KMS-11 (cell line): ENCODE results near the gene SH2D2A.
A peak's percentile ranks its signal among the peaks of the same experiment; 100 is the strongest.

Experiments
- H2AFZ ChIP-seq: fragments of 200-600 bp; sonication (generic); 2 replicates; pipeline ENCODE4 v1.6.1; 2016; ENCODE audit warnings: antibody characterized with exemption, mixed run types, low read depth
- H3K27ac ChIP-seq: fragments of 200-600 bp; sonication (generic); 2 replicates; pipeline ENCODE4 v1.6.1; 2016; ENCODE audit warnings: mild to moderate bottlenecking, mixed run types
- H3K27me3 ChIP-seq: fragments of 200-600 bp; sonication (generic); 2 replicates; pipeline ENCODE4 v1.6.1; 2017; ENCODE audit warnings: mild to moderate bottlenecking, low read depth, mixed run types, moderate library complexity; ENCODE audit not compliant: insufficient read depth
- H3K36me3 ChIP-seq: fragments of 200-600 bp; sonication (generic); 2 replicates; pipeline ENCODE4 v1.6.1; 2017; ENCODE audit warnings: mild to moderate bottlenecking, mixed run types; ENCODE audit not compliant: insufficient read depth
- H3K4me1 ChIP-seq: fragments of 200-600 bp; sonication (generic); 2 replicates; pipeline ENCODE4 v1.6.1; 2016; ENCODE audit warnings: mild to moderate bottlenecking, low read depth, mixed run types; ENCODE audit not compliant: poor library complexity, severe bottlenecking
- H3K4me2 ChIP-seq: fragments of 200-600 bp; sonication (generic); 2 replicates; pipeline ENCODE4 v1.7.0; 2016; ENCODE audit warnings: mild to moderate bottlenecking, mixed run types
- H3K4me3 ChIP-seq: fragments of 200-600 bp; sonication (generic); IDR thresholded peaks from 2 replicates; pipeline ENCODE4 v1.6.1; 2017; ENCODE audit warnings: low read depth, low read length, mixed read lengths; ENCODE audit not compliant: insufficient read depth
- H3K79me2 ChIP-seq: fragments of 200-600 bp; sonication (generic); 2 replicates; pipeline ENCODE4 v1.6.1; 2016; ENCODE audit warnings: low read depth, mixed run types; ENCODE audit not compliant: insufficient read depth
- H3K9ac ChIP-seq: fragments of 200-600 bp; sonication (generic); 2 replicates; pipeline ENCODE4 v1.6.1; 2016; ENCODE audit warnings: mild to moderate bottlenecking, mixed run types
- H4K20me1 ChIP-seq: fragments of 200-600 bp; sonication (generic); 2 replicates; pipeline ENCODE4 v1.6.1; 2016; ENCODE audit warnings: mild to moderate bottlenecking, mixed run types; ENCODE audit not compliant: insufficient read depth
- TF ChIP-seq, protein P1 (sequence below): fragments of 200-600 bp; sonication (generic); conservative IDR thresholded peaks from 2 replicates; pipeline ENCODE4 v1.6.1; 2017; ENCODE audit warnings: low read depth, mild to moderate bottlenecking, antibody characterized with exemption, low read length, moderate library complexity, mixed read lengths

SH2D2A gene

DNA sequence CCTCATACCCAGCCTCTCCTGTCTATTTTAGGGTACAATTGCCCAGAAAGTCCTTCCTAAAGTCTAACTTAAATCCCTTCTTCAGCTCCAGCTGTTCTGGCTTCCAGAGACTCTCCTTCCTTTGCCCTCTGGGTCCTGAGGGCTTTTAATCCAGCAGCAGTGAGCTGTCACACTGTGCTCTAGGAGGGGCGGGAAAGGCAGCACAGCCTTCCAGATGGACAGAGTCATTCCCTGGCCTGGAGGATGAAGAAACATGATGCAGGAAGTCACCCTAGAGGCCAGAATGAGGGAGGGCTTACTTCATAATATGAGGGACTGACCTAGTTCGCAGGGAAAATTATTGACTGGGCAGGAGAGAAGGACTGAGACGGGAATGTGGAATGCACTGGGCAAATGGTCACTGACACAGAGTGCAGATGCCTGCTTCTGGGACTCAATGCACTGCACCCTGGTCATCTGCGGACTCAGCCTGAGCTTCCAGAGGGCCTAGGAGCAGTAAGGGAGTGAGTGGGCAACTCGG is 1.3 kb downstream of the SH2D2A start:
- H3K27me3 ChIP-seq, result peaks cover 5% of the 10 kb centered on the region; the same call in 1 of the 2 replicates
- no peak overlapping the region for H3K27ac ChIP-seq
- no peaks in the 10 kb centered on the region for H4K20me1 ChIP-seq
- H3K36me3 ChIP-seq, result no peaks in the 10 kb centered on the region
- no peak overlapping the region for H3K9ac ChIP-seq
- TF ChIP-seq, protein P1, sequence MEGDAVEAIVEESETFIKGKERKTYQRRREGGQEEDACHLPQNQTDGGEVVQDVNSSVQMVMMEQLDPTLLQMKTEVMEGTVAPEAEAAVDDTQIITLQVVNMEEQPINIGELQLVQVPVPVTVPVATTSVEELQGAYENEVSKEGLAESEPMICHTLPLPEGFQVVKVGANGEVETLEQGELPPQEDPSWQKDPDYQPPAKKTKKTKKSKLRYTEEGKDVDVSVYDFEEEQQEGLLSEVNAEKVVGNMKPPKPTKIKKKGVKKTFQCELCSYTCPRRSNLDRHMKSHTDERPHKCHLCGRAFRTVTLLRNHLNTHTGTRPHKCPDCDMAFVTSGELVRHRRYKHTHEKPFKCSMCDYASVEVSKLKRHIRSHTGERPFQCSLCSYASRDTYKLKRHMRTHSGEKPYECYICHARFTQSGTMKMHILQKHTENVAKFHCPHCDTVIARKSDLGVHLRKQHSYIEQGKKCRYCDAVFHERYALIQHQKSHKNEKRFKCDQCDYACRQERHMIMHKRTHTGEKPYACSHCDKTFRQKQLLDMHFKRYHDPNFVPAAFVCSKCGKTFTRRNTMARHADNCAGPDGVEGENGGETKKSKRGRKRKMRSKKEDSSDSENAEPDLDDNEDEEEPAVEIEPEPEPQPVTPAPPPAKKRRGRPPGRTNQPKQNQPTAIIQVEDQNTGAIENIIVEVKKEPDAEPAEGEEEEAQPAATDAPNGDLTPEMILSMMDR, result no peak; the same call in 1 of the 2 replicates
- no peaks in the 10 kb centered on the region for H3K79me2 ChIP-seq
- H3K4me3 ChIP-seq, result no peak overlapping the region
- H3K4me1 ChIP-seq, result peaks cover 9% of the 10 kb centered on the region
- H3K4me2 ChIP-seq, result no peak overlapping the region
- H2AFZ ChIP-seq, result no peak overlapping the region

DNA sequence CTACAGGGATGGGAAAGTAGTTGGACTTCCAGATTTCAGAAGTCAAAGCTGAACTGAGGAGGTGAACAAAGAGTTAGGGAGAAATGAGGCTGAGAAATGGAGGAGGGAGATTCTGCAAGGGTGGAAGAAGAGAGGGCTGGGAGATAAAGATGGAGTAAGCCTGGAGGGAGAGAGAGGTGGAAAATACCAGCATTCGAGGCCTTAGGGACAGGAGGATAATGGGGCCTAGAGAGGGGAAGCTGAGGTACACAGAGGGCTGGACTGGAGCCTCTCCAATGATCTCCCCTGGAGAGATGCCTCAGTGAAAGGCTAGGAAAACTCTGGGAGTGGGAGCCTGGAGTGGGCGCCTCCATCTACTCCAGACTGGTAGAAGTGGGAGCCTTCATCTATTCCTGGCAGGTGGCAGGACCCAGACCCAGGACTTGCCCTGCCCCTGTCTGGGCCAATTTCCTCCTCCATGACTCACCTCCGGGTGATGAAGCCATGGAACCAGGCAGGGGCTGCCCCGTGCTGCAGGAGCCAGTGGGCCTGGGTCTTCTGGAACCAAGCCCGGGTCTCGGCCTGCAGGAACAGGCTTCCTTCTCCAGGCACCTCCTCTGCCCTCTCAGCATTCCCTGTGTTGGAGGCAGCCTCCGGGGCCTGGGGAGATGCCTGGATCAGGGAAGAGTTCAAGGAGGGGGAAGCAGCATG is 1.9 kb downstream of the SH2D2A start:
- TF ChIP-seq, protein P1, result no peak
- H3K4me1 ChIP-seq, result peaks cover 9% of the 10 kb centered on the region
- no peaks in the 10 kb centered on the region for H3K36me3 ChIP-seq
- H3K79me2 ChIP-seq, result no peaks in the 10 kb centered on the region
- no peaks in the 10 kb centered on the region for H4K20me1 ChIP-seq
- H3K27ac ChIP-seq, result no peak overlapping the region
- peak overlapping the region; percentile 36; the same call in 1 of the 2 replicates for H3K9ac ChIP-seq
- H2AFZ ChIP-seq, result peak overlapping the region; percentile 44
- no peak overlapping the region for H3K4me3 ChIP-seq
- H3K4me2 ChIP-seq, result peak overlapping the region; percentile 23; the same call in 1 of the 2 replicates
- peaks cover 5% of the 10 kb centered on the region; the same call in 1 of the 2 replicates for H3K27me3 ChIP-seq

DNA sequence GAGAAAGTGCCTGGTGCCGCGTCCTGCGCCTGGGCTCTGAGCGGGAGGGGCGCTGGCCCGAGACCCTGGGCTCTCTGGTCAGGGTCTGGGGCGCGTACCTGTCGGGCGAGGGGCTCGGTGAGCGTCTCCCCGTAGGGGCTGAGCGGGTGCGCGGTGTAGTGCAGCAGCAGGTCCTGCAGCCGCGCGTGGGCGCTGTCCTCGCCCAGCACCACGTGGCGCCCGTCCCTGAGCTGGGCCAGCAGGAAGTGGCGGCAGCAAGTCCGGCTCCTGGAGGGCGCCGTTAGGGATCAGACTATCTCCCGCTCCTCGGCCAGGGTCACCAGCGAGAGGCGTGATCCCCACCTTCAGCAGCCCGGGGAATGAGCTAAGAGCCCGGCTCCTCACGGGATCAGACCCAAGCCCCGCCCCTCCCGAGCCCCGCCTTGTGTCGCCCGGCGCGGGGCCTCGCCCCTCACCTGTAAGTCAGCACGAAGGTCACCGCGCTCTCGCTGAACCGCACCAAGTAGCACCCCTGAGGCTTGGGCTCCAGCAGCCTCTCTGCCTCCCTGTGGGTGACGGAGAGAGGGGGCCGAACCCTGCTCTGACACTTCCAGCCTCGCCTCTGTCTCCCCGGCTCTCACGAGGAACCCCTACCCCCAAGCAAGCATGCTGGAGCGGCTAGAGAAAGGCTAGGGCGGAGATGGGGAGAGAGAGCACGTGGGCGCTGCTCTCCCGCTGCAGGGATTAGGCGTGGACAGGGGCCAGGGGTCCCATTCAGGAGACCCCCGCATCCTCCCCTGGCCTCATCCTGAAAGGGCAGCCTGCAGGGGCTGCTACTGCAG is 2.7 kb downstream of the SH2D2A start:
- Histone ChIP-seq H4K20me1 (no peaks in the 10 kb centered on the region), H3K4me3 (peak overlapping the region; percentile 51), H3K36me3 (no peaks in the 10 kb centered on the region), H3K4me1 (peaks cover 9% of the 10 kb centered on the region), H3K27ac (no peak overlapping the region), H3K9ac (peak overlapping the region; percentile 36; the same call in 1 of the 2 replicates), H3K4me2 (peak overlapping the region; percentile 23; the same call in 1 of the 2 replicates), H3K79me2 (no peaks in the 10 kb centered on the region), H2AFZ (peak overlapping the region; percentile 44), H3K27me3 (peaks cover 5% of the 10 kb centered on the region; the same call in 1 of the 2 replicates)
- TF ChIP-seq, protein P1, result peak; percentile 40

DNA sequence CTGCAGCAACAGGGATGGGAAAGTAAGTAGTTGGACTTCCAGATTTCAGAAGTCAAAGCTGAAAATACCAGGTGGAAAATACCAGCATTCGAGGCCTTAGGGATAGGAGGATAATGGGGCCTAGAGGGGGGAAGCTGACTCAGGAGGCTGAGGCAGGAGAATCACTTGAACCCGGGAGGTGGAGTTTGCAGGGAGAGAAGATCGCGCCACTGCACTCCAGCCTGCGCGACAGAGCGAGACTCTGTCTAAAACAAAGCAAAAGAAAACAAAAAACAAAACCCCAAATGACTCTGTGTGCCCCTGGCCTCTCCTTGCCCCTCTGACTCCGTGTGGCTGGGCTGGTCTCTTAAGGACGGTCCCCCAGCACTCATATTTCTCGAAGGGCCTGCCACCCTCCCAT is 3.4 kb downstream of the SH2D2A start:
- H3K4me2 ChIP-seq, result peak overlapping the region; percentile 23; the same call in 1 of the 2 replicates
- H3K36me3 ChIP-seq, result no peaks in the 10 kb centered on the region
- no peaks in the 10 kb centered on the region for H3K79me2 ChIP-seq
- no peak overlapping the region for H3K27ac ChIP-seq
- peak overlapping the region; percentile 51 for H3K4me3 ChIP-seq
- H3K27me3 ChIP-seq, result peaks cover 5% of the 10 kb centered on the region; the same call in 1 of the 2 replicates
- H2AFZ ChIP-seq, result peak overlapping the region; percentile 44
- H4K20me1 ChIP-seq, result no peaks in the 10 kb centered on the region
- peak overlapping the region; percentile 36; the same call in 1 of the 2 replicates for H3K9ac ChIP-seq
- TF ChIP-seq, protein P1, result no peak
- H3K4me1 ChIP-seq, result peaks cover 9% of the 10 kb centered on the region
